H1 (cell line): ENCODE data around the gene CGRRF1. TPM values are rescaled to one million over a fixed set of nuclear protein-coding genes. Genes with fewer than 3 reads are reported as not detected.

Source experiments
- CTCF ChIA-PET: fragments of 300-600 bp; sonication (Branson Sonifier 250); formaldehyde crosslinking; loops from one replicate; lab custom pipeline; 2021; ENCODE audit not compliant: partially characterized antibody; lab: Charles Lee
- POLR2A ChIA-PET: fragments of 300-600 bp; sonication (Branson Sonifier 250); formaldehyde crosslinking; loops from one replicate; lab custom pipeline; 2021; ENCODE audit warnings: inconsistent platforms; ENCODE audit not compliant: partially characterized antibody; lab: Charles Lee
- DNase-seq, 2 experiments: peaks; one replicate each; pipeline versions ENCODE4 v3.0.0 to v3.0.0-alpha.2; 2010 to 2022; ENCODE audit warnings: low spot score in 2 of 2, low read depth in 1 of 2, mixed read lengths in 1 of 2
- FAIRE-seq: peaks from 2 replicates; lab custom pipeline; 2011; peaks lifted over from hg19 to GRCh38; lab: Jason Lieb, UNC
- H2AFZ ChIP-seq: 2 replicates; pipeline ENCODE4 v1.8.1; 2012; ENCODE audit warnings: low read length, inconsistent platforms
- H2AK5ac ChIP-seq: 2 replicates; pipeline ENCODE4 v1.6.1; 2013; ENCODE audit warnings: low read depth, low read length
- H2BK120ac ChIP-seq: replicated peaks from 2 replicates; pipeline ENCODE3; 2013; ENCODE audit warnings: low read depth, low read length, inconsistent platforms
- H2BK12ac ChIP-seq: 2 replicates; pipeline ENCODE4 v1.6.1; 2013; ENCODE audit warnings: low read depth, low read length
- H2BK15ac ChIP-seq: 2 replicates; pipeline ENCODE4 v1.6.1; 2013; ENCODE audit warnings: low read length
- H2BK20ac ChIP-seq: 2 replicates; pipeline ENCODE4 v1.6.1; 2013; ENCODE audit warnings: low read length
- H2BK5ac ChIP-seq: 2 replicates; pipeline ENCODE4 v1.6.1; 2013; ENCODE audit warnings: low read depth, low read length
- H3K14ac ChIP-seq: 2 replicates; pipeline ENCODE4 v1.6.1; 2013; ENCODE audit warnings: inconsistent platforms; ENCODE audit not compliant: insufficient read length
- H3K18ac ChIP-seq: 2 replicates; pipeline ENCODE4 v1.6.1; 2013; ENCODE audit warnings: low read length; ENCODE audit errors: extremely low read depth
- H3K23ac ChIP-seq: 2 replicates; pipeline ENCODE4 v1.6.1; 2013; ENCODE audit warnings: inconsistent platforms; ENCODE audit not compliant: insufficient read length
- H3K23me2 ChIP-seq: 2 replicates; pipeline ENCODE4 v1.6.1; 2013; ENCODE audit warnings: low read depth, low read length
- H3K27ac ChIP-seq: 2 replicates; pipeline ENCODE4 v1.6.1; 2011; ENCODE audit warnings: low read depth, low read length, inconsistent platforms
- H3K27me3 ChIP-seq, 4 experiments: replicated peaks in 1 of 4; 1 replicate in 1 of 4; 2 replicates in 3 of 4; pipeline versions ENCODE4 v1.6.1 to v1.8.1; 2011 to 2013; ENCODE audit warnings: low read length in 3 of 4, mild to moderate bottlenecking in 3 of 4, inconsistent platforms in 2 of 4, mixed read lengths in 2 of 4, moderate library complexity in 1 of 4; ENCODE audit not compliant: control insufficient read depth in 3 of 4, insufficient read depth in 3 of 4; ENCODE audit errors: extremely low read depth in 1 of 4
- H3K36me3 ChIP-seq, 4 experiments: 2 replicates each; pipeline versions ENCODE4 v1.6.1 to v1.8.1; 2011 to 2013; ENCODE audit warnings: mild to moderate bottlenecking in 4 of 4, low read length in 3 of 4, moderate library complexity in 2 of 4, control low read depth in 1 of 4, inconsistent platforms in 1 of 4; ENCODE audit not compliant: insufficient read depth in 4 of 4, control insufficient read depth in 2 of 4
- H3K4ac ChIP-seq: replicated peaks from 2 replicates; pipeline ENCODE3; 2013; ENCODE audit warnings: low read length, low read depth, mixed read lengths, inconsistent platforms; ENCODE audit not compliant: insufficient read length
- H3K4me1 ChIP-seq, 4 experiments: replicated peaks in 1 of 4; 1 replicate in 1 of 4; 2 replicates in 3 of 4; pipeline versions ENCODE4 v1.6.1 to v1.8.1; 2011 to 2013; ENCODE audit warnings: low read length in 3 of 4, inconsistent platforms in 2 of 4, mixed read lengths in 1 of 4; ENCODE audit not compliant: insufficient read depth in 4 of 4, control insufficient read depth in 3 of 4
- H3K4me2 ChIP-seq, 2 experiments: 2 replicates each; pipeline versions ENCODE4 v1.6.1 to v1.8.1; 2011 to 2013; ENCODE audit warnings: low read depth in 2 of 2, low read length in 2 of 2, control low read depth in 1 of 2, inconsistent platforms in 1 of 2, mild to moderate bottlenecking in 1 of 2; ENCODE audit not compliant: insufficient read depth in 1 of 2
- H3K4me3 ChIP-seq, 4 experiments: fragments of 200-600, 300-600 bp in 1 of 4; sonication (generic), shearing (Covaris generic), sonication (Bioruptor Twin) in 1 of 4; 2 replicates each; pipeline versions ENCODE4 v1.5.1 to v1.8.1; 2011 to 2016; ENCODE audit warnings: low read length in 4 of 4, low read depth in 3 of 4, control low read depth in 2 of 4, inconsistent platforms in 2 of 4, mild to moderate bottlenecking in 2 of 4, mixed read lengths in 1 of 4, moderate library complexity in 1 of 4; ENCODE audit not compliant: insufficient read depth in 2 of 4; ENCODE audit errors: extremely low read depth in 1 of 4
- H3K56ac ChIP-seq: replicated peaks from 2 replicates; pipeline ENCODE3; 2013; ENCODE audit warnings: low read depth, mild to moderate bottlenecking, mixed read lengths, low read length, inconsistent platforms; ENCODE audit not compliant: insufficient read length
- H3K79me1 ChIP-seq: 2 replicates; pipeline ENCODE4 v1.6.1; 2013; ENCODE audit warnings: low read depth, low read length, control low read depth
- H3K79me2 ChIP-seq, 2 experiments: 2 replicates each; pipeline versions ENCODE4 v1.6.1 to v1.8.1; 2012 to 2013; ENCODE audit warnings: low read length in 2 of 2, mild to moderate bottlenecking in 2 of 2, inconsistent platforms in 1 of 2; ENCODE audit not compliant: insufficient read depth in 2 of 2, control insufficient read depth in 1 of 2
- H3K9ac ChIP-seq, 4 experiments: replicated peaks in 1 of 4; 1 replicate in 1 of 4; 2 replicates in 3 of 4; pipeline versions ENCODE4 v1.6.1 to v1.8.1; 2011 to 2013; ENCODE audit warnings: low read depth in 3 of 4, low read length in 3 of 4, control low read depth in 2 of 4, mild to moderate bottlenecking in 2 of 4, moderate library complexity in 2 of 4, inconsistent platforms in 1 of 4; ENCODE audit errors: extremely low read depth in 1 of 4
- H3K9me3 ChIP-seq, 2 experiments: 2 replicates each; pipeline versions ENCODE4 v1.6.1 to v1.8.1; 2012 to 2013; ENCODE audit warnings: mild to moderate bottlenecking in 2 of 2, moderate library complexity in 2 of 2, control low read depth in 1 of 2, inconsistent platforms in 1 of 2, low read depth in 1 of 2, low read length in 1 of 2, mixed read lengths in 1 of 2; ENCODE audit not compliant: insufficient read depth in 2 of 2
- H4K20me1 ChIP-seq, 2 experiments: replicated peaks in 1 of 2; 2 replicates each; pipeline versions ENCODE3 to v1.8.1; 2011 to 2013; ENCODE audit warnings: inconsistent platforms in 2 of 2, low read length in 2 of 2, mild to moderate bottlenecking in 1 of 2; ENCODE audit not compliant: insufficient read depth in 2 of 2, control insufficient read depth in 1 of 2
- H4K5ac ChIP-seq: 2 replicates; pipeline ENCODE4 v1.6.1; 2013; ENCODE audit warnings: low read length, low read depth, mixed read lengths, inconsistent platforms; ENCODE audit not compliant: insufficient read length
- H4K8ac ChIP-seq: 2 replicates; pipeline ENCODE4 v1.8.0; 2013; ENCODE audit warnings: mild to moderate bottlenecking, moderate library complexity, low read length, inconsistent platforms; ENCODE audit not compliant: insufficient read depth; ENCODE audit errors: extremely low read depth
- H4K91ac ChIP-seq: replicated peaks from 2 replicates; pipeline ENCODE3; 2013; ENCODE audit warnings: low read length, mixed read lengths, inconsistent platforms; ENCODE audit not compliant: insufficient read length
- CREB1 ChIP-seq: IDR thresholded peaks from 2 replicates; pipeline ENCODE4 v1.6.1; 2012; ENCODE audit warnings: inconsistent platforms
- E2F6 ChIP-seq: IDR thresholded peaks from 2 replicates; pipeline ENCODE4 v1.6.1; 2012; ENCODE audit warnings: inconsistent platforms
- GABPA ChIP-seq: IDR thresholded peaks from 2 replicates; pipeline ENCODE4 v1.6.1; 2011; ENCODE audit warnings: mild to moderate bottlenecking, low read length, moderate library complexity, borderline replicate concordance; ENCODE audit not compliant: insufficient read depth
- HDAC6 ChIP-seq: IDR thresholded peaks from one replicate; pipeline ENCODE4 v1.7.1; 2012; ENCODE audit warnings: low read depth, mild to moderate bottlenecking, inconsistent platforms, low read length, moderate library complexity
- JUN ChIP-seq: IDR thresholded peaks from 2 replicates; pipeline ENCODE4 v1.6.1; 2011; ENCODE audit warnings: low read depth, mild to moderate bottlenecking, improper control_type of control experiment, low read length
- KDM5A ChIP-seq: fragments of 200-600 bp; IDR thresholded peaks from 2 replicates; pipeline ENCODE4 v1.7.1; 2012; ENCODE audit warnings: mild to moderate bottlenecking, low read length, inconsistent platforms, mixed read lengths
- POLR2AphosphoS5 ChIP-seq: IDR thresholded peaks from 2 replicates; pipeline ENCODE4 v1.6.1; 2011; ENCODE audit warnings: low read depth, low read length
- RXRA ChIP-seq: IDR thresholded peaks from 2 replicates; pipeline ENCODE4 v1.6.1; 2011; ENCODE audit warnings: low read depth, mild to moderate bottlenecking, low read length, moderate library complexity; ENCODE audit not compliant: insufficient read depth
- SP4 ChIP-seq: IDR thresholded peaks from 2 replicates; pipeline ENCODE4 v1.6.1; 2012; ENCODE audit warnings: low read length, inconsistent platforms
- SRF ChIP-seq: IDR thresholded peaks from 2 replicates; pipeline ENCODE4 v1.6.1; 2011; ENCODE audit warnings: mild to moderate bottlenecking, low read depth, low read length, moderate library complexity
- TBP ChIP-seq: IDR thresholded peaks from 2 replicates; pipeline ENCODE4 v1.6.1; 2011; ENCODE audit warnings: low read depth, low read length, improper control_type of control experiment
- TCF12 ChIP-seq: IDR thresholded peaks from 2 replicates; pipeline ENCODE4 v1.6.1; 2011; ENCODE audit warnings: low read depth, mild to moderate bottlenecking, low read length
- TEAD4 ChIP-seq: IDR thresholded peaks from 2 replicates; pipeline ENCODE4 v1.6.1; 2012; ENCODE audit warnings: low read depth, low read length, inconsistent platforms, mixed read lengths
- WGBS, 2 experiments: shearing (Covaris generic) in 1 of 2; methylation state at CpG; one replicate each; pipeline versions ENCODE4 v1.1.6 to v1.1.7; 2013 to 2015; ENCODE audit warnings: low lambda C conversion rate in 2 of 2, mixed read lengths in 2 of 2, inconsistent platforms in 1 of 2, low coverage in 1 of 2, missing lambda C conversion rate in 1 of 2; ENCODE audit not compliant: insufficient replicate concordance in 2 of 2, insufficient coverage in 1 of 2, insufficient read length in 1 of 2; ENCODE audit errors: extremely low coverage in 1 of 2, missing lambda C conversion rate in 1 of 2; 5-methylcytosine and 5-hydroxymethylcytosine counted together
- polyA plus RNA-seq, 7 experiments: library from polyadenylated mRNA; depleted of rRNA in 3 of 7; stranded (reverse) in 5 of 7; unstranded in 2 of 7; fragments of >200 nt in 5 of 7; fragments of 200-250 nt in 2 of 7; gene quantifications; 1 replicate in 5 of 7; 2 replicates in 1 of 7; 4 replicates in 1 of 7; pipeline versions ENCODE4 v1.2.1 to v1.2.3, GENCODE V29; 2011 to 2013; ENCODE audit warnings: missing spikeins in 2 of 7, mixed read lengths in 2 of 7
- total RNA-seq: library from RNA; stranded (reverse); fragmentation: NEBNext Ultra II Directional; extraction: Animal tissue kit (Norgen Biotek cat#: 25700); gene quantifications from 2 replicates; pipeline ENCODE4 v1.2.1, GENCODE V29; 2021
- TF ChIP-seq, protein P1 (sequence below): IDR thresholded peaks from 2 replicates; pipeline ENCODE4 v1.6.1; 2011; ENCODE audit warnings: low read depth, mild to moderate bottlenecking, low read length; ENCODE audit not compliant: insufficient read depth

Gene CGRRF1
- total and polyA plus RNA-seq, 2 of the 8 experiments (the other 6 are each of a cell fraction or from before 2014, with no cell fraction given) = 7.4 to 20.2 TPM

- Histone ChIP-seq H3K4me3 (no peak overlapping the region), H3K79me2 (no peaks in the 10 kb centered on the region), H4K91ac (no peak overlapping the region), H2BK5ac (no peak overlapping the region), H3K4ac (no peak overlapping the region), H4K8ac (no peak overlapping the region), H3K36me3 (peaks cover 0 to 9% (median 0%) of the 10 kb centered on the region in 4 experiments; a peak in 2 of 8 replicates), H4K5ac (no peak overlapping the region), H2BK15ac (no peak overlapping the region), H3K27me3 (no peaks in the 10 kb centered on the region), H2BK120ac (no peak overlapping the region), H2AK5ac (no peak overlapping the region), H3K4me2 (no peak overlapping the region), H4K20me1 (no peaks in the 10 kb centered on the region), H2BK12ac (no peak overlapping the region), H3K23me2 (no peaks in the 10 kb centered on the region), H3K56ac (no peak overlapping the region), H3K18ac (no peak overlapping the region), H3K9ac (no peak overlapping the region), H3K4me1 (no peaks in the 10 kb centered on the region; a peak in 1 of 7 replicates), H3K27ac (no peak overlapping the region), H3K14ac (no peak overlapping the region), H3K79me1 (no peaks in the 10 kb centered on the region), H2BK20ac (no peak overlapping the region), H3K9me3 (peaks cover 0 to 13% of the 10 kb centered on the region in 2 experiments; a peak in 2 of 4 replicates), H2AFZ (no peak overlapping the region), H3K23ac (no peak overlapping the region)
- no peak for FAIRE-seq
- ChIA-PET POLR2A (interaction anchor here (1.2 to 2.5 kb wide), 3 partner anchors 14 to 25 kb away, joined by 3 to 12 read pairs (median 5); partner anchors contain the start of gene GMFB), CTCF (interaction anchor here (1.5 kb wide), 1 partner anchor 102 kb away, joined by 3 read pairs; no protein-coding TSS in a partner anchor)
- DNase-seq = no peak
- 96% methylated on average over 4 of the region's 4 CpGs; no CpG with 5 or more reads in 1 of the 2 experiments for WGBS, 2 experiments
- TF ChIP-seq POLR2AphosphoS5 = no peak
- no peak for TF ChIP-seq JUN
- TF ChIP-seq TEAD4 = no peak
- TF ChIP-seq SP4 = no peak
- no peak for TF ChIP-seq TCF12
- TF ChIP-seq, protein P1, sequence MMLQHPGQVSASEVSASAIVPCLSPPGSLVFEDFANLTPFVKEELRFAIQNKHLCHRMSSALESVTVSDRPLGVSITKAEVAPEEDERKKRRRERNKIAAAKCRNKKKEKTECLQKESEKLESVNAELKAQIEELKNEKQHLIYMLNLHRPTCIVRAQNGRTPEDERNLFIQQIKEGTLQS = no peak
- no peak for TF ChIP-seq GABPA
- no peak for TF ChIP-seq HDAC6
- no peak for TF ChIP-seq TBP
- TF ChIP-seq CREB1 = no peak
- no peak for TF ChIP-seq RXRA
- TF ChIP-seq SRF = no peak
- TF ChIP-seq E2F6 = no peak
- no peak for TF ChIP-seq KDM5A
These were observed 39.0 kb upstream of the CGRRF1 start for GRCh38 chr14:54470701-54471100.
